Activated CD4-positive, alpha-beta T cell treated with anti-CD3 and anti-CD28 coated beads, Interleukin-2, Interleukin-4, amounts not matched to agents 100 ng/mL and 50 ng/mL, durations not matched to agents 16 hours and 8 hours (primary cell): Measurements from ENCODE around the gene PTPRJ.

ENCODE experiments used
- DNase-seq: peaks from one replicate; pipeline ENCODE4 v3.0.0-alpha.2; 2020; ENCODE audit warnings: low spot score

The PTPRJ gene

DNA sequence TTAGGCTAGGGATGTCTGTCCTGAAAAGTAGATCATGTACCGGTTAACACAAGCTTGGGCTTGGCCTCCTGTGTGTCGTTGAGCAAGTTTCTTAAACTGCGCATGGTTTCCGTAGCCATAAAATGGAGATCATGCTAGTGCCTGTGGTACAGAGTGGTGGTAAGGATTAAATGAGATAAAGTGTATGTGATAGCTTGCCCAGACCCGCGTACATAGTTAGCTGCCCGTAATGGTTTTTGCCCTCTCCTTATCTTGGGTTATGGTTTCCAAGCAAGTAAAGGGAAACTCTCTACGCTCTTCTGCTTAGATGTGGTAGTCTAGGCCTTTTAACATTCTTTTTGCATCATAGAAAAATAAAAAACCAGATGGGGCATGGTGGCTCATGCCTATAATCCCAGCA lies 11.0 kb upstream of the PTPRJ start:
- no peak for DNase-seq

DNA sequence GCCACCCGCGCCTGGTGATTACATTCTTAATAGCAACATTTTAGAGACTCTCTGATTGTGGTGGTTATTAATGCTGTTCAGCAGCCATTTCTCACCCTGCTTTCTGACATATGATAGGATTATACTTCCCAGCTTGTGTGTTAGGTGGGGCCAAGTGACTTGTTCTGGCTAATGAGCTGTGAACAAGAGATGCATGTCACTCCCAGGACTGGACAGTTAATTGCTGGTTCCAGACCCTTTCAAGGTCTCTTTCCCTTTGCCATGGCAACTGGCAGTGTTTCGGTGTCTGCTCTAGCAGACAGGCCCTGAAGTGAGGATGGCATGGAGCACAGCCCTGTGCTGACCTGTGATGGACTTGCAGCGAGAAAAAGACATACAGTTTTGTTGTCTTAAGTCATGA lies 8.9 kb upstream of the PTPRJ start:
- no peak for DNase-seq

DNA sequence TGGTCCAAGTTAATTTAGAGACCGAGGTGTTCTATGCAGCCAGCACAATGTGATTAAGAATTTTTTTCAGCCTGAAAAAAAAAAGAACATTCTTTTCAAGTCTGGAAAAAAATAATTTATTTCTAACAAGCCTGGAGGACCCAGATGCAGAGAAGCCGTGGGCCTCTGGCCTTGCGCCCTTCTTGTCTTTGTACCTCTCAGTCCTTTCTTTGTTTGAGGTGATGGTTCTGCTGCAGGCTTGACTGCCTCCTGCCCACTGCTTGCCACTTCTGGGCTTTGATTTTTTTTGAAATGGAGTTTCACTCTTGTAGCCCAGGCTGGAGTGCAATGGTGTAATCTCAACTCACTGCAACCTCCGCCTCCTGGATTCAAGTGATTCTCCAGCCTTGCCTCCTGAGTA lies 7.2 kb upstream of the PTPRJ start:
- DNase-seq = no peak

DNA sequence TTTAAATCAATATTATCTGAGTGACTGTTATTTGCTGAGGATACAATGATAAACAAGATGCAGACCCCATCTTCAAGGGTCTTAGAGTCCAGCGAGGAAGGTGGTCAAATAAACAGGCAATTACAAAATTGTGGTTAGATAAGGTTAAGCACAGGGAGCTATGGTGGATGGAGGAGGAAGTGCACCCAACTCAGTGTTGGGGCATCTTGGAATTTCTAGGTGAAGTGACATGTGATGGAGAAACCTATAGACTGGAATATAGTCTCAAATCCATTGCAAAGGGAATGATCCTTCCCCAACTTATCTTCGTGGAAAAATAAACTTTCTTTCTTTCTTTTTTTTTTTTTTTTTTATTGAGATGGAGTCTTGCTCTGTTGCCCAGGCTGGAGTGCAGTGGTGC lies 3.4 kb upstream of the PTPRJ start:
- no peak for DNase-seq

DNA sequence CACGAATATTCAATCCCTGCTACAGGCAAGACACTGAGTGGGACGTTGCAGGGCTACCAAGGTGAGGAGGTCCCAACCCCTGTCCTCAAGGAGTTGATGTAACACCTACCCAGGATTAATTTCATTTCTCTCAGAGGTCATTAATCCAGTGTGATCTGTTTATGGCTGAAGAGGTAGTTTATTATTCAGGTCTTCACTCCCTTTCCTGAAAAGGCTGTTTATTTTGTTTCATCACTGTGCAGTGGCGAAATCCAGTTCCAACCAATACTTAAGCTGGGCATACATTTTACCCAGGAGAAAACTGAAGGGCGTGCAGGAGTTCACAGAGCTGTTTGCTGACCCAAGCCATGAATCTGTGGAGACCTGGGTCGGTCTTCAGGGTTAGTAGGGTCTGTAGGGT lies 2.7 kb upstream of the PTPRJ start:
- no peak for DNase-seq

DNA sequence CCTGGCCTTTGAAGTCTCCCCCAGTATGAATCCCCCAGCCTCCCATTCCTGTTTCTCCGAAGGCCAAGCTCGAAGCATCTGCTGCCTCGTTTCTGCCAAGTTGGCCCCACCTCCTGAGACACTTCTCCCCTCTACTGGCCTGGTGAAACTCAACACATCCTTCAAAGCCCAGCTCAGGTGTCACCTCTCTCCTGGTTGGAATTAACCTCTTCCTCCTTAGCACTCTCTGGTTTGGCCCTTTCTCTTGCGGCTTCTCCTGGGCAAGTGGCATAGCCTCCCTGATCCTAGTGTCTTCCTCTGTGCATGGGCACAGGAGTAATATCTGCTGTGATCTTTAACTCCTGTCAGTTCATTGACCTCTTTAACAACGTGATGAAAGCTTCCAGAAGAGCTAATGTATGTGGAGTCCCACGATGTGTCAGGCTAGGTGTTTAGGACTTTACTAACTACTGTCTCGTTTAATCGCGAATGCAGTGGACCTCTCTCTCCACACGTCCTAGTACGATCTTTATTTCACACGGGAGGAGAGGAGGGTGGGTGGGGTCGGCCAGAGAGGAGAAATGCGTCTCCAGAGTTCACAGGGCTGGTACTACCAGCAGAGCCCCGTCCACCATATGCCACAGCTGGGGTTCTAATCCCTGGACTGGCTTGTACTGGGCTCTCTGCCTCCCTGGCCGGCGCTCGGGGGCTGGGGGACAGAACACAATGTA lies 826 bp upstream of the PTPRJ start:
- no peak for DNase-seq

DNA sequence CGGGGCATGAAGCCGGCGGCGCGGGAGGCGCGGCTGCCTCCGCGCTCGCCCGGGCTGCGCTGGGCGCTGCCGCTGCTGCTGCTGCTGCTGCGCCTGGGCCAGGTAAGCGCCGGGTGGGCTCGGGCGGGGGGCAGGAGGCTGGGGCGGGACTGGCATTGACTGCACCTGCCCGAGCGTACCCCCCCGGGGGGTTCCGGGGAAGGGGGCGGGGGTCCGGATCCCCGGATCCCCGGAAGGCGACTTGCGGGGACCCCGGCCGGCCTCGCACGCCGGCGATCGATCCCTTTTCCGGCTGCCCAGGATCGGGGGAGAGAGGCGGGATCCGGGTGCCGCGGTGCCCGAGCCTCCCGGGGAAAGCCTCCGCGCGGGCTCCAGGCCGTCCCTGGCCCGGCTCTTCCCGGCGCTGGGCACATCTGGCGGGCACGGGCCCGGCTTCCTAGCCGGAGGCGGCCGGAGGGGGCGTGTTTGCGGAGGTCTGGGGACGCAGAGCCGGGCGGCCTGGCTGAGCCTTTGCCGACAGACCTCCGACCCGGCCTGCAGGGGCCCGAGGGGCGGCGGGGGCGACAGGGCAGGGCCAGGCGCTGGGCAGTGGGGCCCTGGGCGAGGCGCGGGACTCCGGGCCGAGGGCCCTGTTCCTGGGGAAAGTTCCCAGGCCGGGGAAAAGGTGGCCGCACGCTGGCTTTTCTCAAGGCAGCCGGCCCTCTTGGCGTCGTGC lies 705 bp downstream of the PTPRJ start:
- no peak for DNase-seq

DNA sequence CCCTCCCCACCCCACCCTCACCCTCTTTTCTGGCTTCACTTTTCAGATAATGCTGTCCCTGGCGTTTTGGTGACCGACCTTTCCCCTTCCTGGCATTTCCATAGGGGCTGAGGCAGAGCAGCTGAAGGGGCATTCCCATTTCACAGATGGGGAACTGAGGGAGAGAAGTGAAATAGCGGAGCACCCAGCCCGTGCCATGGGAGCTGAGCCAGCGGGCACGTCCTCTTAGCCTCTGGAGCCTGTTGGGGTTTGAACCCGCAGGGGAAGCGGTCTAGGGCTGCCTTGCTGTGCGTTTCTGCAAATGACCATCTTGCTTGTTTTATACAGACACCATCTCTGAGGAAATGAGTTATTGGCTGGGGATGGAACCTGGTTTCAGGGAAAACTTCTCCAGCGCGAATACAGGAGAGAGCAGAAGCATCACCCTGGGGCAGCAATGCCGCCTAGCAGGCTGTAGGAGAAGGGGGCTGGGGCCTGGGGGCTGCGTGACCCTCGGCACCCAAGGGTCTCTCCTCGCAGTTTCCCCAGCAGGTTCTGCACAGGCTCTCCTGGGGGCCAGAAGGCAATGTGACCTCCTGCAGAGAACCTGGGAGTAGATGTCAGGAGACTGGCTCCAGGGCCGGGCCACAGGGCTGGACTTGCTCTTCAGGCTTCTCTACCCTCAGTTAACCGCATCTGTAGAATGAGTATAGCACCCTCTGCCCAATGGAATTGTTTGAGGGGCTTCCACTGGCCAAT lies 1.5 kb downstream of the PTPRJ start:
- no peak for DNase-seq

DNA sequence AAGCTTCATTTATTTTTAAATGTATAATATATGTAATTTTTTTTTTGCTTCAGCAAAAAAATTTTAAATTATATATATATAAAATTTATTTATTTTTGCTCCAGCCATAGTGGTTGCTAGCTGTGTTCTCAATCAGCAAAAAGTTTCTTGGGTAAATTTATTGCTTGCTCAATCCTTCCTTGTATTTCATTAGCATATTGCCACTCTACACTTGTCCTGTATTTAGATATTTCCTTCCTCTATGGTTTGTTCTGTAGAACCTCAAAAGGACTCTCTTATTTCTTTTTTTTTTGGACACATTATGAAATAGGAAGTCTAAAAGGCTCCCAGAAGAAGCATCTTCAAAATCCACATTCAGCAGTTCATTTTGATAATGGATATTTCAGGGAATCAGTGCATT lies 2.3 kb downstream of the PTPRJ start:
- no peak for DNase-seq

DNA sequence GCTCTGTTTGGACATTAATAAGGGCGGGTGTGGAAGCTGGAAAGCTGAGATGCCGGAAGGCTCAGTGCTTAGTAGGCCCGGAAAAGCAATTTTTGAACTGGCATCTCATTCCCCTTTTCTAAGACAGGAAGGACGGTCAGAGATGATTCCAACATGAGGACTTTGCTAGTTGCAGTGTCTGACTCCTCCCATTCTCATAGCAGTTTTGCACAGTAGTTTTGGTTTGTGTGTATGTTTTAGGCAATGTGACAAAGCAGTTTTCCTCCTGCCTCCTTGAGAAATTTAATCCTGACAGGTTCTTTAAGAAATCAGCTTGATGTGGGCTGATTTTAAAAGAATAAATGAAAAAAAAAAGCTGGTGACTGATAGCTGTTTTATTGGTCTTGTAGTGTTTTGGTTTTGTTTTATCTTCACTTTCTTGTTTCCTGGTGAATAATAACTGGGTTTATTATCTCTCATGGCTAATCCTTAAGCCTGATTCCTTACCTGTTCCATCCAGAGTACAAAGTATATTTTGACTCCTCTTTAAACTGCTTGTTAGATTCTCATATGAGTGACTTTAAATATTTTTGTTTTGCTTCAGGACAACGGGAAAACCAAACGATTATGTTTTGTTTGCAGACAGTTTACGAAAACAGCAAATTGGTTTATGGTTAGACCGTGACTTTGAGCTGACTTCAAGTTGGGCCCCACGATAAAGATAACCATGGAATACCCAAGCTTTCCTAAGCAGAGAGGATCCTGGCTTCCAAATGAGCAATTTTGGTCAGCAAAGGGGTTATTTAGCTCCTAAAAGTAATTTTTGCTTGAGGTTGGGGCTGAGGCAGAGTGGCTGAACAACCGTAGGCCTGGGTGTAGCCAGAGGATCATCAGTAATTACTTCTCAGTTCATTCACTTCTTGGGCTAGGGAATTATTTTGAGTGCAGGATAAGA lies 3.4 kb downstream of the PTPRJ start:
- DNase-seq = peak; percentile 62

DNA sequence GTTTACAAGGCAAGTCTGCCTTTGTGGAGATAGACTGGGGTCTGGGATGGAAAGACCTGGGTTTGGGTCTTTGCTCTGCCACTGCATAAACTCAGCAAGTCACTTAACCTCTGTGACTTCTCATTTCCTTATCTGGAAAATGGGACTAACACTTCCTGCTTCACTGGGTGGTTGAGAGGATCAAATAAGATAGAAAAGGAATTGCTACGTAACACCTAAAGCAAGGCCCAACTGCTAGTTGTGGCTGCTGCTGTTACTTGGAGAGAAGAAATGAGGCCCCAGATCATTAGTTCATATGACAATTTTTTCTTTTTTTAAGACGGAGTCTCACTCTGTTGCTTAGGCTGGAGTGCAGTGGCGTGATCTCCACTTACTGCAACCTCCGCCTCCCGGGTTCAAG lies 5.9 kb downstream of the PTPRJ start:
- no peak for DNase-seq

DNA sequence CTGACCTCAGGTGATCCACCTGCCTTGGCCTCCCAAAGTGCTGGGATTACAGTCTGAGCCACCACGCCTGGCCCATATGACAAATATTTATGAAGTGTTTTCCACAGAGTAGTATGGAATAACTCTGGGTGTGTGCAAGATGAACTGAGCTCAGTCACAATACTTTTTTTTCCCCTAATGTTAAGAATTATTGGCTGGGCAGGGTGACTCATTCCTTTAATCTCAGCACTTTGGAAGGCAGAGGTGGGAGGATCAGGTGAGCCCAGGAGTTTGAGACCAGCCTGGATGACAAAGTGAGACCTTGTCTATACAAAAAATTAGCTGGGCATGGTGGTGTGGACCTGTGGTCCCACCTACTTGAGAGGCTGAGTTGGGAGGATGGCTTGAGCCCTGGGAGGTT lies 6.4 kb downstream of the PTPRJ start:
- no peak for DNase-seq

DNA sequence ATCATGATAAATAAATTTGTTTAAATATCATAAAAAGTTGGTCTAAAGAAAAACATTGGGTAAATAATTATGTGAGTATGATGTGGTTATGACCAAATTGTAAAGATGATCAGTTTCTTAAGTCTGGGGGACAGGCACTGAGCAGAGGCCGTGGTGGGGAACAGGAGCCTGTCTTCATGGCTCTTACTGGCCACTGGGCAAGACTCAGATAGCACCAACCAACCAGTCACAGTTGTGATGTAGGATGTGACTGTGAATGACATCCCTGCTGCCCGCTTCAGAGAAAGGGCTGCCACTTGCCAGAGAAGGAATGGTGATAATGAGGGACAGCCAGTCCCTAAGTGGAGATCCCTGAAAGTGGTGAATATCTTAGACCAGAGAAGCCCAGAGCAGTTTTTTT lies 7.0 kb downstream of the PTPRJ start:
- no peak for DNase-seq

DNA sequence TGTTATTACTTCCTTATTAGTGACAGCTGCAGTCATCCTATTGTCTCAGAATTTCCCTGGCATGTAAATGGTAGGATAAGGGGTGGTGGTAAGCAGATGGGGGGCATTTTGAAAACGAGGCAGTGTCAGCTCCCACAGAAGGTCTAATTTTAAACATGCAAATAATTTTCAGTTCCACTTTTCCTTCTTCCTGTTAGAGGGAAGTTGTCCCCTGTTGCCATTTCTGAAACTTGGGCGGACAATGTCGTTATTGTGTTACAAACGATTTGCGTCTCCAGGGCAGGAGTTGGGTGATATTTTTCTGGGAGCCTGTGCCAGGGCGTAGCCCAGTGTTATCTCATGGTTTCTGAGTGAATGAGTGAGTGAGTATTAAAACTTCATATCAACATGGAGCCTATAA lies 7.4 kb downstream of the PTPRJ start:
- no peak for DNase-seq

DNA sequence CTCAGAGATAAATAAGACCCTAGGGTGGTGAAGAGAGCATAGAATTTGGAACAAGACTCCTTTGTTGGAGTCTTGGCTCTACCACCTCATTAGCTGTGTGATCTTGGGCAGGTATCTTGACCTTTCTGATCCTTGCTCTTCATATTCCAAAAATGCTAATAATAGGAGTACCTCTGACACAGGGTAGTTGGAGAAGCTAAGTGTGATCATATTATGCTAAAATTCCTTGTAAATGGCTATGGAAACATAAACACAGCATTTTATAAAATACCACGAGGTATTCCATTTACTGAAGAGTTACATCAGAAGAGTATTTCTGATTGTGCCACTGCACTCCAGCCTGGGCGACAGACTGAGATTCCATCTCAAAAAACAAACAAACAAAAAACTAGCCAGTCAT lies 9.4 kb downstream of the PTPRJ start:
- DNase-seq = no peak

DNA sequence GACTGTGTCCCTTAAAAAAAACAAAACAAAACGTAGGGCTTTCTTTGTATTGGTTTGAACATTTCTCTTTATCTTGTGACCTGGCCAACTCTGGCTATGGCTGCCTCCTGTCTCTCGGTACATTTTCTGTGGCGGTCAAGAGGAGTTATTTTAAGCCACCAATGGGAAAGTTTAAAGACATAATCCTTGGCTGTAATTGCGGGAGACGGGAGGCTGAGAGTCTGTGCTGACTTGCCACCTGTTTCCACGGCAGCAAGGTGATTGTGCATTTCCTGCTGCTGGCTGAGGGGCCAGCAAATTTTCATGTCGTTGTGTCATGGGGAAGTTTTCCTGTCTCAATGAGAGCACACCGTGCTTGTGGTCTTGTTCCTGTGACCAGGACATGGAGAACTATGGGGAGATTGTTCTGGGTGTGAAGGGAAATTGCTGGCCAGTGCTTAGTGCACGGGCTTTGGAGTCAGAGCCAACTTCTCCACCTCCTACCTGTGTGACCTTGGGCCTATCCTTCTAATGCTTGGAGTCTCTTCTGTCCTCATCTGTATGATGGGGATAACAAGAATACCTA lies 11.0 kb downstream of the PTPRJ start:
- DNase-seq = no peak

DNA sequence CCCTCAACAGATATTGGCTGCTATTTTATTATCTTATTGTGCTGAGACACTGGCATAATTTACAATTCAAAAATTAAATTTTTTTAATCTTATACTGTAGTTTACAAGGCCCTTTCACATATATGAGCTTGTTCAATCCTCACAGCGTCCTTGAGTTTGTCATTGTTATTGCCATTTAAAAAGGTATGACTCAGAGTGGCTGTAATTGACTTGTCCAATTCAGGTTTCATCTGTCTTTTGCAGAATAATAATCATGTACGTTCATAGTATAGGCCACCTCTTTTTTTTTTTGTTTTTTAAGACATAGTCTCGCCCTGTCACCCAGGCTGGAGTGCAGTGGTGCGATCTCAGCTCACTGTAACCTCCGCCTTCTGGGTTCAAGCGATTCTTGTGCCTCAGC lies 11.5 kb downstream of the PTPRJ start:
- no peak for DNase-seq

DNA sequence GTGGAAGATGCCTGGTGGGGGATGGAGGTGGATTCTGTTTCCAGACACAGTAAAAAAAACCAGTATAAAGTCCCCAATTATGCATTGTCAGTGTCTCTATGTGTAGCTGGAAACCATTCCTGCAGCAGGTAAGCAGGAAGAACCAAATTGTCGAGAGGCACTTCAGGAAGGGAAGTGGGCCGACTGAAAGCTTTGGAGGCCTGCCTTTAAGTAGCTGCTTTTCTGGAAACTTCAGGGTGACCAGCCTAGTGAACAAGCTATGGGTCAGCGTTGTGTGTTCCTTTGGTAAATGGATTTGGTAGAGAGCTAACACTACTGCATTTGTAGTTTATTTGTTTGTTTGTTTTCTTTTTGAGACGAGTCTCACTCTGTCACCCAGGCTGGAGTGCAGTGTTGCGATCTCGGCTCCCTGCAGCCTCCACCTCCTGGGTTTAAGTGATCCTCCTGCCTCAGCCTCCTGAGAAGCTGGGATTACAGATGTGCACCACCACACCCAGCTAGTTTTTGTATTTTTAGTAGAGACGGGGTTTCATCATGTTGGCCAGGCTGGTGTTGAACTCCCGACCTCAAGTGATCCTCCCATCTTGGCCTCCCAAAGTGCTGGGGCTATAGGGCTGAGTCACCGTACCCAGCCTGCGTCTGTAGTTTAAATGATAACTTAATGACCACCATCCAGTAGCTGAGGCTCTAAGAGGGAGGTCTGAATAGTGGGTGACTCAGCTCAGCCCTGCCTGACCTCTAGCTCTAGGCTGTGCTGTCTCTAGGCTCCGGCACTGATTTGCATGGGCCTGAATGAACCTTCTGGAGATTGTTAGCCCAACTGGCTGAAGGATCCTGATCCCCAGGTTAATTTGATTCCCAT lies 12.8 kb downstream of the PTPRJ start:
- no peak for DNase-seq

DNA sequence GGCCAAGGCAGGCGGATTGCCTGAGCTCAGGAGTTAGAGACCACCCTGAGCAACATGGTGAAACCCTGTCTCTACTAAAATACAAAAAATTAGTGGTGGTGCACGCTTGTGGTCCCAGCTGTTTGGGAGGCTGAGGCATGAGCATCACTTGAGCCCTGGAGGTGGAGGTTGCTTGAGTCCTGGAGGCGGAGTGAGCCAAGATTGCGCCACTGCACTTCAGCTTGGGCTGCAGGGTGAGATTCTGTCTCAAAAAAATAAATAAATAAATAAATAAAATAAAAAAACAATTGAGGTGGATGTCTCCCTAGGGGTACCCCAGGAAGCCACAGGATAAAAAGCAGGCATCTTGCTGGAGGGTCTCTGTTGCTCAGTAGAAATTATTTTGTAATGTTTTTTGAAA lies 14.1 kb downstream of the PTPRJ start:
- no peak for DNase-seq

DNA sequence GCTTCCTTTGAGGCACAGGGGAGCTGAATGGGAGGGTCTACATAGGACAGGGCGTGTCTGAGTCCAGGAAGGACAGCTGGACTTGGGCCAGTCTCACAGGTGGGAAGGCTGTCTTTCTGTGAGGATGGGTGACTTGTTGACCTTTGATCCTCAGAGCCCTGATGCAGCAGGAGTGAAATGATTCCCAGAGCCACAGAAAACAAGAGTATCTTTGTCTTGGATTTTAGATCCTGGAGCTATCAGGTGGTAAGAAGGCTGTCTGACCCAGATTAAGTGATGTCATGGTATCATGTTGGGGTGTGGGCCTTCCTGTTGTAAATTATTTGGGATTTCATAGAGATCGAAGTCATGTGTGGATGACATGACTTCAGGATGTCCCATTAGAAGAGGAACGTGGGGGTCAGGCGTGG lies 15.0 kb downstream of the PTPRJ start:
- no peak for DNase-seq
